Measurements from ENCODE around the gene PRR19. TPM values are rescaled to one million over a fixed set of nuclear protein-coding genes. Genes with fewer than 3 reads are reported as not detected.

Gene PRR19
- total RNA-seq, 2 experiments from 2014 or later = 0.40 to 1.4 TPM

- TF ChIP-seq, protein P1, sequence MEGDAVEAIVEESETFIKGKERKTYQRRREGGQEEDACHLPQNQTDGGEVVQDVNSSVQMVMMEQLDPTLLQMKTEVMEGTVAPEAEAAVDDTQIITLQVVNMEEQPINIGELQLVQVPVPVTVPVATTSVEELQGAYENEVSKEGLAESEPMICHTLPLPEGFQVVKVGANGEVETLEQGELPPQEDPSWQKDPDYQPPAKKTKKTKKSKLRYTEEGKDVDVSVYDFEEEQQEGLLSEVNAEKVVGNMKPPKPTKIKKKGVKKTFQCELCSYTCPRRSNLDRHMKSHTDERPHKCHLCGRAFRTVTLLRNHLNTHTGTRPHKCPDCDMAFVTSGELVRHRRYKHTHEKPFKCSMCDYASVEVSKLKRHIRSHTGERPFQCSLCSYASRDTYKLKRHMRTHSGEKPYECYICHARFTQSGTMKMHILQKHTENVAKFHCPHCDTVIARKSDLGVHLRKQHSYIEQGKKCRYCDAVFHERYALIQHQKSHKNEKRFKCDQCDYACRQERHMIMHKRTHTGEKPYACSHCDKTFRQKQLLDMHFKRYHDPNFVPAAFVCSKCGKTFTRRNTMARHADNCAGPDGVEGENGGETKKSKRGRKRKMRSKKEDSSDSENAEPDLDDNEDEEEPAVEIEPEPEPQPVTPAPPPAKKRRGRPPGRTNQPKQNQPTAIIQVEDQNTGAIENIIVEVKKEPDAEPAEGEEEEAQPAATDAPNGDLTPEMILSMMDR (conservative IDR thresholded peaks at IDR 0.05; ENCODE audit: low read length) = no peak
- TF ChIP-seq EZH2phosphoT487 (IDR thresholded peaks at IDR 0.05; ENCODE audit: borderline replicate concordance, low read depth, low read length) = no peak
- H3K4me2 ChIP-seq (ENCODE audit: low read length) = peak overlapping the region; percentile 99
- H4K20me1 ChIP-seq (ENCODE audit: insufficient read depth, low read length) = no peaks in the 10 kb centered on the region
- 0 out of 2 replicates have a peak, but pooled peaks cover 3% of the 10 kb centered on the region for H3K36me3 ChIP-seq (ENCODE audit: insufficient read depth, low read length)
- H3K4me3 ChIP-seq (ENCODE audit: low read depth, low read length, poor library complexity, severe bottlenecking) = peak overlapping the region; percentile 73
- peaks cover 32% of the 10 kb centered on the region for H3K4me1 ChIP-seq (ENCODE audit: insufficient read depth, low read length, poor library complexity, severe bottlenecking)
- no peaks in the 10 kb centered on the region for H3K9me2 ChIP-seq (ENCODE audit: insufficient read depth, low read length)
- peak overlapping the region; percentile 23; the same call in 1 of the 2 replicates for H2AFZ ChIP-seq (ENCODE audit: low read length)
- DNase-seq (ENCODE audit: low spot score) = no peak
- CTCF ChIA-PET (ENCODE audit: unreplicated experiment) = interaction anchor here (2.0 kb wide), 1 partner anchor 10 kb away, joined by 10 read pairs; no protein-coding TSS in a partner anchor
- H3K79me2 ChIP-seq (ENCODE audit: insufficient read depth, low read depth, low read length) = peaks cover 9% of the 10 kb centered on the region; the same call in 1 of the 2 replicates
- H3K9me3 ChIP-seq (ENCODE audit: low read length) = no peaks in the 10 kb centered on the region
- peak overlapping the region; percentile 70 for H3K27ac ChIP-seq (ENCODE audit: low read depth, low read length, poor library complexity, severe bottlenecking)
- POLR2A ChIA-PET = interaction anchor here (0.6 to 2.1 kb wide), 3 partner anchors 10 to 26 kb away, joined by 4 to 11 read pairs (median 6); no protein-coding TSS in a partner anchor
- BruUV-seq (replicated peaks) = no TSS peak
- intact Hi-C loops (cut with micrococcal nuclease; ENCODE audit: unreplicated experiment) = no loop called here
These were observed 32.2 kb upstream of the PRR19 start for GRCh38 chr19:42269478-42270345.

GRCh38 chr19:42270346-42271044, 31.4 kb upstream of the PRR19 start:
- peak overlapping the region; percentile 70 for H3K27ac ChIP-seq (ENCODE audit: low read depth, low read length, poor library complexity, severe bottlenecking)
- H3K4me1 ChIP-seq (ENCODE audit: insufficient read depth, low read length, poor library complexity, severe bottlenecking) = peaks cover 32% of the 10 kb centered on the region
- TF ChIP-seq, protein P1 (conservative IDR thresholded peaks at IDR 0.05; ENCODE audit: low read length) = no peak
- no peak for TF ChIP-seq EZH2phosphoT487 (IDR thresholded peaks at IDR 0.05; ENCODE audit: borderline replicate concordance, low read depth, low read length)
- peak; percentile 37 for DNase-seq (ENCODE audit: low spot score)
- no peaks in the 10 kb centered on the region for H3K9me3 ChIP-seq (ENCODE audit: low read length)
- no TSS peak for BruUV-seq (replicated peaks)
- H3K4me2 ChIP-seq (ENCODE audit: low read length) = peak overlapping the region; percentile 99
- H3K9me2 ChIP-seq (ENCODE audit: insufficient read depth, low read length) = no peaks in the 10 kb centered on the region
- ChIA-PET CTCF (ENCODE audit: unreplicated experiment) (interaction anchor here (2.0 kb wide), 1 partner anchor 9 kb away, joined by 10 read pairs; no protein-coding TSS in a partner anchor), POLR2A (interaction anchor here (0.6 to 2.1 kb wide), 3 partner anchors 9 to 27 kb away, joined by 4 to 11 read pairs (median 6); no protein-coding TSS in a partner anchor)
- H2AFZ ChIP-seq (ENCODE audit: low read length) = peak overlapping the region; percentile 23; the same call in 1 of the 2 replicates
- intact Hi-C loops (cut with micrococcal nuclease; ENCODE audit: unreplicated experiment) = no loop called here
- H3K36me3 ChIP-seq (ENCODE audit: insufficient read depth, low read length) = 0 out of 2 replicates have a peak, but pooled peaks cover 8% of the 10 kb centered on the region
- no peaks in the 10 kb centered on the region for H4K20me1 ChIP-seq (ENCODE audit: insufficient read depth, low read length)
- H3K4me3 ChIP-seq (ENCODE audit: low read depth, low read length, poor library complexity, severe bottlenecking) = peak overlapping the region; percentile 73
- peaks cover 9% of the 10 kb centered on the region; the same call in 1 of the 2 replicates for H3K79me2 ChIP-seq (ENCODE audit: insufficient read depth, low read depth, low read length)
